ENCODE measurements around the gene KRTAP5-10. TPM values are rescaled to one million over a fixed set of nuclear protein-coding genes. Genes with fewer than 3 reads are reported as not detected.
"Not testable (repeated sequence)": the region's sequence is repeated elsewhere in the genome, so short reads cannot be mapped to it uniquely, and the experiment has no call there.

KRTAP5-10 gene, protein sequence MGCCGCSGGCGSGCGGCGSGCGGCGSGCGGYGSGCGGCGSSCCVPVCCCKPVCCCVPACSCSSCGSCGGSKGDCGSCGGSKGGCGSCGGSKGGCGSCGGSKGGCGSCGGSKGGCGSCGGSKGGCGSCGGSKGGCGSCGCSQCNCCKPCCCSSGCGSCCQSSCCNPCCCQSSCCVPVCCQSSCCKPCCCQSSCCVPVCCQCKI
- polyA plus RNA-seq (ENCODE audit: insufficient read length in 3 of 3) = under 1 TPM in 2 of 3 donors, not detected in 1; 0.10 to 0.22 TPM
- long read RNA-seq, donor 1 = 0 reads
- long read RNA-seq, donor 2 = 0 reads
- long read RNA-seq, donor 3 = 0 reads
- long read RNA-seq, donor 4 = 0 reads
- long read RNA-seq, donor 5 = 0 reads
- long read RNA-seq, donor 6 = 0 reads
- long read RNA-seq, donor 7 = 0 reads
- long read RNA-seq, donor 8 = 0 reads
- long read RNA-seq, donor 9, partial matches to known transcripts = 0 of 1 reads
- long read RNA-seq, donor 9, other reads (novel, unspliced or antisense) = 0 of 1 reads
- long read RNA-seq, donor 10 = 0 reads
- long read RNA-seq, donor 11 = 0 reads
- long read RNA-seq, donor 12 = 0 reads
- long read RNA-seq, donor 13 = 0 reads
- long read RNA-seq, donor 14 = 0 reads
- long read RNA-seq, donor 15, partial matches to known transcripts = 0 of 1 reads
- long read RNA-seq, donor 15, other reads (novel, unspliced or antisense) = 0 of 1 reads
- long read RNA-seq, donor 16 = 0 reads

DNA sequence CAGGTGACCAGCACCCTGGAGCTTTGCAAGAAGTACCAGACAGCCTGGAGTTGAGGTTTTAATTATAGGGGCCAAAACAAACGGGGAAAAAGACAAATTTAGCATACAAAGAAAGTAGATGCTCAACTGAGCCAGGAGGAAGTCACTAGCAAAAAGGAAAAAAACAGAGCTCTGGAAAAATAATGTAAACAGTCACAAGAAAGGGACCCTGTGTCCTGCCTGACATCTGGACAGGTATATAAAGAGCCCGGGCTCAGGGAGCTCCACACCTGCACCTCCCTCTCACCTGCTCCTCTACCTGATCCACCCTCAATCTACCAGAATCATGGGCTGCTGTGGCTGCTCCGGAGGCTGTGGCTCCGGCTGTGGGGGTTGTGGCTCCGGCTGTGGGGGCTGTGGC lies at the start of gene KRTAP5-10:
Gene KRTAP5-10 (plus strand): TSS at position 301 of the 400 bp plus-strand sequence. CDS start 25 bp downstream, at position 326.
- no peak for DNase-seq

DNA sequence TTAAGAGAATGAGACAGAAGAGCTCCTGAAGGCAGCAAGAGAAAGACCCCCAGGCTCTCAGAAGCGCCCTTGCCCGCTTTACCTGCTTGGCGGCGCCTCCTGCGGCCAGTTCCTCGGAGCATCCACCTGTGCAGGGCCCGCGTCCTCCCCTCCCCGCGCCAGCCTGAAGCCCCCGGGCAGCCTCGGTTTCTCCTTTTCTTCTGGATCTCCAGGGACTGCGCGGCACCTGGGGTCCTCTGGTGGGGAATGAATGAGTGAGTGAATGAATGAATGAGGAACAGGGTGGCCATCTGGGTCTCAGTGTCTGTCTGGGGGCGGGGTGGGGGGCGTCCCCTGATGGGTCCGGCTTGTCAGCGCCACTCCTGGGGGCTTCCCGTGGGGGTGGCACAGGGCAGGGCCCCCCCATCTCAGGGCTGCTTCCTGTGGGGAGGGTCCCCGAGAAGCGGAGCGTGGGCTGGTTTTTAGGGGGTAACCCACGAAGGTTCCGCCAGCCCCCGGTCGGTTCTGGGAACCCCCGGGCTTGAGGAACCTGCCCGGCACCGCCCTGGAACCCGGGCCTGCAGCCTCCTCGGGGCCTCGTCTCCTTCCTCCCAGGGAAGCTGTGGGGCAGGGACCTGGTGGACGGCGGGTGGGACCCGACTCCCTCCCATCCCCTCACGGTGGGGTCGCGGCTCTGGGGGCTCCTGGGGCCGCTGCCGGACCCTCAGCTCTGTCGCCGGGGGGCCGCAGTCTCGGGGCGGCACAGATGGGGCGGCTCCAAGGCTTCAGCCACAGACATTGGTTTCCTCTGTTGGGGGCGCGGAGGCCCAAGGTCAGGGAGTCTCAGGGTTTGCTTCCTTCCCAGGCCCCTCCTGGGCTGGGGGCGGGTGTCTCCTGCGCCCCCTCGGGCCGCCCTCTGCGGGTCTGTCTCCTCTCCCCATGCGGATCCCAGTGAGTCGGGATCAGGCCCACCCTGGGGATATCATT lies 46.6 kb upstream of the KRTAP5-10 start:
- no peak for DNase-seq

DNA sequence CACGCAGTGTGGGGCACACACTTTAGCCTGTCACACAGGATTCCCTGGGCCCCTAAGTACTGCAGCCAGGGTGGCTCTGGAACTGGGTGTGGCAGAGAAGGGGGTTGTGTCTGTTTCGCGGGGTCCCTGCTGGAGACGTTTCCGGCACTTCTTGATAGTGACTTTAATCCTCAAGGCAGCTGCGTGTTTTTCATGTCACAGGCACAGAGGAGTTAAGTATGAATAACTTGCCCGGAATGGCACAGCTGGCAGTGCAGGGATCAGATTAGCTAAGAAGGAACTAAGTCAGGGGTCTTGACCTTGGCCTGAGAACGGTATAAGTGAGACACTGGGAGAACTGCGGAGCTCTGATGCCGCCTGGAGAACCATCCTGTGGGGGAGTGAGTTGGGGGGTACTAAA lies 45.8 kb upstream of the KRTAP5-10 start:
- DNase-seq = no peak

DNA sequence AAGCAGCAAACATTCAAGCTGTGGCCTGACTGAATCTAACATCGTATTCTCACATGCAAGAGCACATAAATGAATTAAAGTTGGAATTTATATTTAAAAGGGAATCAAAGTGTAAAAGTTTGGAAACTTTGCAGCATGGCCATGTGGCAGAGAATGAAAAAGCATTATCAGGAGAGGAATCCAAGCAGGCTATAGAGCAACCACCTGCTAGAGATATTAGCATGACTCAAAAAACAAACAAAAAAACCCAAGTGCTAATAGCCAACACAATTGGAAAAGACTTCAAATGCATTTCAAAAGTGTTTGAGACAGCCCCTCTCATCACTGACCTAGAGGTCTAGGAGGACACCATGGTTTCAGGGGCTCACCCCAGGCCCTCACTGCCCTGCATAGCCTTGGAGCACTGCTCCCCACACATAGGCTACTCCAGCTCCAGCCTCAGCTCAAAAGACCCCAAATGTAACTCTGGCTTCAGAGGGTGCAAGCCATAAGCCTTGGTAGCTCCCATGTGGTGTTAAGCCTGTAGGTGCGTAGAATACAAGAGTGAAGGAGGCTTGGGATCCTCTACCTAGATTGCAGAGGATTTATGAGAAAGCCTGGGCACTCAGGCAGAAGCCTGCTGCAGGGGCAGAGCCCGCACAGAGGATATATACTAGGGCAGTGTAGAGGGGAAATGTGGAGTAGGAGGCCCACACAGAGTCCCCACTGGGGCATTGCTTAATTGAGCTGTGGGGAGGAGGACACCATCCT lies 40.0 kb upstream of the KRTAP5-10 start:
- no peak for DNase-seq

DNA sequence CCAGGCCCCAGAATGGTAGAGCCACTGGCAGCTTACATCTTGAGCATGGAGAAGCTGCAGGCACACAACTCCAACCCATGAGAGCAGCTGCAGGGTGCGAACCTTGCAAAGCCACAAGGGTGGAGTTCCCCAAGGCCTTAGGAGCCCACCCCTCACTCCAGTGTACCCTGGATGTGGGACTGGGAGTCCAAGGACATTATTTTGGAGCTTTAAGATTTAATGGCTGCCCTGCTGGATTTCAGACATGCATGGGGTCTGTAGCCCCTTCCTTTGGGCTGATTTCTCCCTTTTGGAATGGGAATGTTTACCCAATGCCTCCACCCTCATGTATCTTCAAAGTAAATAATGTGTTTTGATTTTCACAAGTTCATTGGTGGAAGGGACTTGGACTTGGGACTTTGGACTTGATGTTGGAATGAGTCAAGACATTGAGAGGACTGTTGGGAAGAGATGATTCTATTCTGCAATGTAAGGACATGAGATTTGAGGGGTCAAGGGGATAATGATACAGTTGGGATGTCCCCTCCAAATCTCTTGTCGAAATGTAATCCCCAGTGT lies 39.3 kb upstream of the KRTAP5-10 start:
- no peak for DNase-seq

DNA sequence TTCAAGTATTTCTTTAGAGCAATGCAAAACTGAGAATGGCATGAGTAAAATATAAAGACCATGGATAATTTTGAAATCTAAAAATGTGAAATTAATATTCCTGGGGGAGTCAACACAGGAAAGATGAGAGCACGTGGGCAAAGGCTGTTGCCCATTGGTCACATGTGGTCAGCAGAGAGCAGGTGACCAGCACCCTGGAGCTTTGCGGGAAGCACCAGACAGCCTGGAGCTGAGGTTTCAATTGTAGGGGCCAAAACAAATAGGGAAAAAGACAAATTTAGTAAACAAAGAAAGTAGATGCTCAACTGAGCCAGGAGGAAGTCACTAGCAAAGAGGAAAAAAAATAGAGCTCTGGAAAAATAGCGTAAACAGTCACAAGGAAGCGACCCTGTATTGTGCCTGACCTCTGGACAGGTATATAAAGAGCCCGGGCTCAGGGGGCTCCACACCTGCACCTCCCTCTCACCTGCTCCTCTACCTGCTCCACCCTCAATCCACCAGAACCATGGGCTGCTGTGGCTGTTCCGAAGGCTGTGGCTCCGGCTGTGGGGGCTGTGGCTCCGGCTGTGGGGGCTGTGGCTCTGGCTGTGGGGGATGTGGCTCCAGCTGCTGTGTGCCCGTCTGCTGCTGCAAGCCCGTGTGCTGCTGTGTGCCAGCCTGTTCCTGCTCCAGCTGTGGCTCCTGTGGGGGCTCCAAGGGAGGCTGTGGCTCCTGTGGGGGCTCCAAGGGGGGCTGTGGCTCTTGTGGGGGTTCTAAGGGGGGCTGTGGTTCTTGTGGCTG lies 38.4 kb upstream of the KRTAP5-10 start, which contains the start of gene KRTAP5-7:
Gene KRTAP5-7 (plus strand): TSS at position 472 of the 780 bp plus-strand sequence. CDS start 34 bp downstream, at position 506.
- not testable (repeated sequence) for DNase-seq

DNA sequence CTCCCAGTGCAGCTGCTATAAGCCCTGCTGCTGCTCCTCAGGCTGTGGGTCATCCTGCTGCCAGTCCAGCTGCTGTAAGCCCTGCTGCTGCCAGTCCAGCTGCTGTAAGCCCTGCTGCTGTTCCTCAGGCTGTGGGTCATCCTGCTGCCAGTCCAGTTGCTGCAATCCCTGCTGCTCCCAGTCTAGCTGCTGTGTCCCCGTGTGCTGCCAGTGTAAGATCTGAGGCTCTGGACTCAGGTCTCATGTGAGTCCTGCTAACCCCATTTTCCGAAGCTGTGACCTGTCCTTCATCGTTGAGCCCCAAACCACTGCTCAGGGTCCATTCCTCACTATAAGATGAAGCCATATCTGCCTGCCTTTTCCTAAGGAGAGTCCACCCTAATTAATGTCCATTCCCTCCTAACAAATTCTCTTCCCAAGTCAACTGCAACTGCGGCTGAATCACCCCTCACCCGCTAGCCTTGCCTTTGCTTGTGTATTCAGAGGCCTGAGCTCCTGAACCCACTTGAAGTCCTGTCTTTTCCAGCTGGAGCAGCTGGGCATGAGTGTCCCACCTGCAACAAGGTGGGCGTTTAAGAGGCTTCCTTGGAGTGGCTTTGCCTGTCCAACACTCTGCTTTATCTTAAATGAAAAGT lies 37.7 kb upstream of the KRTAP5-10 start:
- DNase-seq = no peak

DNA sequence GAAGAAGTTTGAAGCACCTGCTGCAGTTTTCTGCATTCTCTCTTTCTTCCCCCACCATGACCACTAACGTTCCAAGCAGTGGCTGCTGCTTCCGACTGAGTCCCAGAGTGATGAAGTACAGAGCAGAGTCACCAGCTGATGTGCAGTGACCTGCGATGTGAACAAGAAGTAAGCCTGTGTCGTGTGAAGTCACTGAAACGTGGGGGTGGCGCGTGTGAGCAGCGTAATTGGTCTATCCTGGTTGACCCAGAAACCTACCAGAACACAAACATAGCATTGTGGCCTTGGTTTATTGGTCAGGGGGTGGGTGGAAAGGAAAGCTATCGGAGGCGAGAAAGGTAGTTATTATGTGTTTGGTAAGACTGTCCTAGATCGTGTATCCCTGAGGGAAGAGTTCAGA lies 34.8 kb upstream of the KRTAP5-10 start:
- DNase-seq = peak; percentile 28

DNA sequence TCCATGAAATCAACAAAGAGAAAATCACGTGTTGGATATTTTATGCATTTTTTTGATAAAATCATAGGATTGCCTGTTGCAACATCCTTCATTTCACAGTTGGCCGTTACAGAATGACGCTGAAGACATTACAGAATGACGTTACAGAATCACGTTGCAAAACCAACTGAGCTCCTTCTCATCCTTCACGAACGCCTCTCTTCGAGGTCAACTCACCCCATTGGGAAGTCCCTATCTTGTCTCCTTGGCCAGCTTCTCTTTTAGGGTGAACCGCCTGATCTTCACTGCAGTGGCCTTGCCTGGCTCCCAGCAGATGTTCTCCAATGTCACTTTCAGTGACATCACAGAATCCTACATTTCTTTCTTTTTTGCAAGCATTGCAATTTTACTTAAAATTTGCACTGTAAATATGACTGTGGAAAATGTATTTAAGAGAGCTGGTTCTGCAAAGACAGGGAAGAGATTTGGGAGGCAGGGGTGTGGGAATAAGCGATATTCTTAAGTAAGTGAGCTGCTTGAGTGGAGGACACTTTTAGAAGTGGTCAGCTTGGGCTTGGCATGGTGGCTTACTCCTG lies 33.2 kb upstream of the KRTAP5-10 start:
- DNase-seq = no peak

DNA sequence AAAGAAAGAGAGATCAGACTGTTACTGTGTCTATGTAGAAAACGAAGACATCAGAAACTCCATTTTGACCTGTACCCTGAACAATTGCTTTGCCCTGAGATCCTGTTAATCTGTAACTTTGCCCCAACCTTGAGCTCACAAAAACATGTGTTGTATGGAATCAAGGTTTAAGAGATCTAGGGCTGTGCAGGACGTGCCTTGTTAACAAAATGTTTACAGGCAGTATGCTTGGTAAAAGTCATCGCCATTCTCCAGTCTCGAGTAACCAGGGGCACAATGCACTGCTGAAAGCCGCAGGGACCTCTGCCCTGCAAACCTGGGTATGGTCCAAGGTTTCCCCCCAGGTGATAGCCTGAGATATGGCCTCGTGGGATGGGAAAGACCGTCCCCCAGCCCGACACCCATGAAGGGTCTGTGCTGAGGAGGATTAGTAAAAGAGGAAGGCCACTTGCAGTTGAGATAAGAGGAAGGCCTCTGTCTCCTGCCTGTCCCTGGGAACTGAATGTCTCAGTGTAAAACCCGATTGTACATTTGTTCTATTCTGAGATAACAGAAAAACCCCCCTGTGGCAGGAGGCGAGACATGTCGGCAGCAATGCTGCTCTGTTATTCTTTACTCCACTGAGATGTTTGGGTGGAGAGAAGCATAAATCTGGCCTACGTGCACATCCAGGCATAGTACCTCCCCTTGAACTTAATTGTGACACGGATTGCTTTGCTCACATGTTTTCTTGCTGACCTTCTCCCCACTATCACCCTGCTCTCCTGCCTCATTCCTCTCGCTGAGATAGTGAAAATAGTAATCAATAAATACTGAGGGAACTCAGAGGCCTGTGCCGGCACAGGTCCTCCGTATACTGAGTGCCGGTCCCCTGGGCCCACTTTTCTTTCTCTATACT lies 30.4 kb upstream of the KRTAP5-10 start:
- DNase-seq = not testable (repeated sequence)

DNA sequence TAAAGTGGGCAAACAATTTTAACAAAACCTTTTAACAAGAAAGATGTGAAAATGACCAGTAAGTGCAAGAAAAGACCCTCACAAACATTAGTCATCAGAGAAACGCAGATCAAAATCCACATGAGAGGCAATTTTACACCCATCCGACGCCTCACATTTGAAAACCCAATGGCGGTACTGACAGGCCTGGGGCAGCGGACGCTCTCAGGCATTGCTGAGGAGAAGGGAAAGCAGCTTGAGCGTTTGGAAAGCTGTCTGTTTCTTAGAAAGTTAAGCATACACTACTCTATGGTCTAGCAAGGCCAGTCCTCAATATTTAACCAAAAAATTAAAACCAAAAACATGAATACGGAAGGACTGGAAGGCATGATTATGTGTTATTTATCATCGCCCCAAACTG lies 29.5 kb upstream of the KRTAP5-10 start:
- DNase-seq = no peak

DNA sequence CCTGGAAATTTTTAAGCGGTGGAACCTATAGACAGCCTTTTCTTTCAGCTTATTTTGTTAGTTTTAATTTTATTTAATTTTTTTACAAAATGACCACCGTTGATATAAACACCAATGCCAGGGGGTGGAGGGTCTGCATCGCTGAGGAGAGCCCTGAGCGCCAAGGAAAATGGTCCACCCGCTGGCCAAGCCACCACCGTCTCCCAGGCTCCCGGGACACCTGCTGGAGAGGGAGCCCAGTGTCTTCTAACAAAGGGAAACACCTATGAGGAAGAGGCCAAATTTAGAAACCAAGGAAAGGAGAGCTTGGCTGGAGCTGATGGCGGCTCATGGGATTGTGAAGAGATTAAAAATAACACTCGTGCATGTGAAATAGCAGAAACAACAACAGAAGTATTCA lies 27.8 kb upstream of the KRTAP5-10 start:
- no peak for DNase-seq

DNA sequence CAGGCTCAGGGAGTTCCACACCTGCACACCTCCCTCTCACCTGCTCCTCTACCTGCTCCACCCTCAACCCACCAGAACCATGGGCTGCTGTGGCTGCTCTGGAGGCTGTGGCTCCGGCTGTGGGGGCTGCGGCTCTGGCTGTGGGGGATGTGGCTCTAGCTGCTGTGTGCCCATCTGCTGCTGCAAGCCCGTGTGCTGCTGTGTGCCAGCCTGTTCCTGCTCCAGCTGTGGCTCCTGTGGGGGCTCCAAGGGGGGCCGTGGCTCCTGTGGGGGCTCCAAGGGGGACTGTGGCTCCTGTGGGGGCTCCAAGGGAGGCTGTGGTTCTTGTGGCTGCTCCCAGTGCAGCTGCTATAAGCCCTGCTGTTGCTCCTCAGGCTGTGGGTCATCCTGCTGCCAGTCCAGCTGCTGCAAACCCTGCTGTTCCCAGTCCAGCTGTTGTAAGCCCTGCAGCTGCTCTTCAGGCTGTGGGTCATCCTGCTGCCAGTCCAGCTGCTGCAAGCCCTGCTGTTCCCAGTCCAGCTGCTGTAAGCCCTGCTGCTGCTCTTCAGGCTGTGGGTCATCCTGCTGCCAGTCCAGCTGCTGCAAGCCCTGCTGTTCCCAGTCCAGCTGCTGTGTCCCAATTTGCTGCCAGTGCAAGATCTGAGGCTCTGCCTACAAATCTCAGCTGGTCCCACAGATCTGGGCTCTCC lies 27.2 kb upstream of the KRTAP5-10 start, which contains the start of gene KRTAP5-8:
Gene KRTAP5-8 (plus strand): TSS at position 49 of the 689 bp plus-strand sequence. CDS start 31 bp downstream, at position 80.
- not testable (repeated sequence) for DNase-seq

DNA sequence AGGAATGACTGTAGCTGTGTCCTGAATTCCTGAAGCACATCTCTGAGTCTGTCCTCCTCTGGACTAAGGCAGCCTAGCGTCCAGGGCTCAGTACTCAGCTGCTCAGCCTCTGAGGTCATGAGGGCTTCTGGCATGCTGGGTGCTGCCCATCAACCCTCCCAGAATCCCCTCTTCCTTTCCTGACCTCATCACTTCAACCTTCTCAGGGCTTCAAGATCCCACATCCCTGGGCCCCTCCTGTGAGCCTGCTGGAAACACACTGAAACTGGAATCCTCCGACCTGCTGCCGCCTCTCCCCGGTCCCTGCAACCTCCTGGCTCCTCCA lies 26.7 kb upstream of the KRTAP5-10 start:
- DNase-seq = no peak

DNA sequence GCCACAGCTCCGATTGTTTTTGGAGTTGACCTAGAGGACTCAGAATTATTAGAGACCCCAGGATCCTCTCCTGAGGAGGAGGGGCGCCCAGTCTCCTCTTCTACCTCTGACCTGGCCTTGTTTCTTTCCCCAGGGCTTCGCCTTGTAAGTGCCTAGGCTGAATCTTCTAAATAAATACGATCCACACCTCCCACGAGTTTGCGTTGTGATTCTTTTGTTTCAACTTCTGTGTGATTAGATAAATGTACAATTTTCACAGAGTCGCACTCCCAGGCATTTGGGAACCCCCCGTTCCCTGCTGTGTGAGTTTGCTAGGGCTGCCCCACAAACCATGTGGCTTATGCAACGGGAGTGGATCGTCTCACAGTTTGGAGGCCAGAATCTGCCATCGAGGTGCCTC lies 26.3 kb upstream of the KRTAP5-10 start:
- no peak for DNase-seq

DNA sequence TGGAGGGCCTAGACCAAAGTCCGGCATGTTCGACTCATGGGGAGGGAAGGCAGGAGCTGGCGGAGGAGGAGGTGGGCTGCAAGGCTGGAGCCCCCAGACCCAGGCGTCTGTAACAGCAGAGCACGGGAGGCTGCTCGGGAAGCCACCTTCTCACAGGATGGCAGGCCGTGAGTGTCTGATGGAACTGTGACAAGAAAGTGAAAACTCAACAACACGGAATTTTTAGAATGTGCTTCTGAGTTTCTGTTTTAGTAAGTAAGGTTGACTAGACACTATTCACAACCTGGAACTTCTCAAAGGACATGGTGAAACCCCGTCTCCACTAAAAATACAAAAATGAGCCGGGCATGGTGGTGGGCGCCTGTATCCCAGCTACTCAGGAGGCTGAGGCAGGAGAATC lies 25.4 kb upstream of the KRTAP5-10 start:
- DNase-seq = not testable (repeated sequence)
